Mesenchymal stem cell (in vitro differentiated cells and primary cell): ENCODE measurements around the gene TMPRSS4.

ENCODE experiments used
- DNase-seq: peaks from one replicate; pipeline ENCODE4 v3.0.0-alpha.2; 2013
- H2AFZ ChIP-seq: one replicate; pipeline ENCODE4 v1.6.1; 2013; ENCODE audit warnings: low read depth, mild to moderate bottlenecking, control low read depth, inconsistent platforms, low read length, moderate library complexity
- H2AK5ac ChIP-seq: 2 replicates; pipeline ENCODE4 v1.6.1; 2013; ENCODE audit warnings: low read length, moderate library complexity, mild to moderate bottlenecking, inconsistent platforms; ENCODE audit not compliant: severe bottlenecking
- H2BK120ac ChIP-seq: one replicate; pipeline ENCODE4 v1.6.1; 2013; ENCODE audit warnings: low read depth, mild to moderate bottlenecking, inconsistent platforms, low read length, moderate library complexity
- H2BK12ac ChIP-seq, 2 experiments: one replicate each; pipeline ENCODE4 v1.6.1; 2013; ENCODE audit warnings: inconsistent platforms in 2 of 2, low read length in 2 of 2, mild to moderate bottlenecking in 2 of 2, moderate library complexity in 2 of 2, control low read depth in 1 of 2
- H2BK15ac ChIP-seq: one replicate; pipeline ENCODE4 v1.6.1; 2013; ENCODE audit warnings: mild to moderate bottlenecking, low read depth, inconsistent platforms; ENCODE audit not compliant: poor library complexity, severe bottlenecking
- H2BK5ac ChIP-seq: 2 replicates; pipeline ENCODE4 v1.6.1; 2013; ENCODE audit warnings: low read depth, mild to moderate bottlenecking, low read length, control low read depth, inconsistent platforms; ENCODE audit not compliant: poor library complexity, severe bottlenecking
- H3K14ac ChIP-seq, 2 experiments: one replicate each; pipeline ENCODE4 v1.6.1; 2013; ENCODE audit warnings: inconsistent platforms in 2 of 2, low read length in 2 of 2, control low read depth in 1 of 2, mild to moderate bottlenecking in 1 of 2, moderate library complexity in 1 of 2
- H3K18ac ChIP-seq, 2 experiments: one replicate each; pipeline ENCODE4 v1.6.1; 2013; ENCODE audit warnings: inconsistent platforms in 2 of 2, low read length in 2 of 2, control low read depth in 1 of 2, low read depth in 1 of 2, mild to moderate bottlenecking in 1 of 2
- H3K23ac ChIP-seq, 2 experiments: one replicate each; pipeline ENCODE4 v1.6.1; 2013; ENCODE audit warnings: inconsistent platforms in 2 of 2, low read length in 2 of 2, mild to moderate bottlenecking in 2 of 2, moderate library complexity in 2 of 2, control low read depth in 1 of 2
- H3K27ac ChIP-seq: 2 replicates; pipeline ENCODE4 v1.5.1; 2013; ENCODE audit warnings: mild to moderate bottlenecking, moderate library complexity, low read length, control low read depth, inconsistent platforms; ENCODE audit not compliant: poor library complexity, severe bottlenecking
- H3K27me3 ChIP-seq, 2 experiments: 2 replicates each; pipeline versions ENCODE4 v1.6.1 to v1.7.0; 2013; ENCODE audit warnings: low read length in 2 of 2, mild to moderate bottlenecking in 2 of 2, moderate library complexity in 2 of 2, control low read depth in 1 of 2, inconsistent platforms in 1 of 2; ENCODE audit not compliant: control insufficient read depth in 1 of 2, insufficient read depth in 1 of 2
- H3K36me3 ChIP-seq, 2 experiments: 2 replicates each; pipeline versions ENCODE4 v1.6.1 to v1.7.0; 2013; ENCODE audit warnings: low read length in 2 of 2, control low read depth in 1 of 2, inconsistent platforms in 1 of 2, low read depth in 1 of 2, mild to moderate bottlenecking in 1 of 2; ENCODE audit not compliant: insufficient read depth in 2 of 2, control insufficient read depth in 1 of 2
- H3K4ac ChIP-seq, 2 experiments: one replicate each; pipeline ENCODE4 v1.6.1; 2013; ENCODE audit warnings: inconsistent platforms in 2 of 2, low read length in 2 of 2, mild to moderate bottlenecking in 2 of 2, moderate library complexity in 2 of 2, control low read depth in 1 of 2, low read depth in 1 of 2
- H3K4me1 ChIP-seq: 2 replicates; pipeline ENCODE4 v1.6.1; 2013; ENCODE audit warnings: low read depth, low read length, control low read depth; ENCODE audit not compliant: control insufficient read depth, insufficient read depth
- H3K4me2 ChIP-seq: 2 replicates; pipeline ENCODE4 v1.6.1; 2013; ENCODE audit warnings: low read length, mild to moderate bottlenecking, inconsistent platforms; ENCODE audit not compliant: poor library complexity, severe bottlenecking
- H3K4me3 ChIP-seq, 2 experiments: 2 replicates each; pipeline versions ENCODE4 v1.5.1 to v1.7.0; 2013; ENCODE audit warnings: low read length in 2 of 2, mild to moderate bottlenecking in 2 of 2, control low read depth in 1 of 2, low read depth in 1 of 2; ENCODE audit not compliant: insufficient read depth in 1 of 2
- H3K79me1 ChIP-seq: replicated peaks from 2 replicates; pipeline ENCODE4 v1.6.1; 2013; ENCODE audit warnings: mild to moderate bottlenecking, control low read depth, low read length, inconsistent platforms; ENCODE audit not compliant: poor library complexity, severe bottlenecking
- H3K9ac ChIP-seq: 2 replicates; pipeline ENCODE4 v1.7.0; 2013; ENCODE audit warnings: mild to moderate bottlenecking, low read length, moderate library complexity
- H3K9me3 ChIP-seq: 2 replicates; pipeline ENCODE4 v1.7.0; 2013; ENCODE audit warnings: mild to moderate bottlenecking, low read length; ENCODE audit not compliant: control insufficient read depth
- H4K8ac ChIP-seq: one replicate; pipeline ENCODE4 v1.6.1; 2013; ENCODE audit warnings: inconsistent platforms, mild to moderate bottlenecking, low read length, moderate library complexity
- H4K91ac ChIP-seq: one replicate; pipeline ENCODE4 v1.6.1; 2013; ENCODE audit warnings: mild to moderate bottlenecking, low read length, inconsistent platforms
- WGBS: methylation state at CpG from one replicate; pipeline ENCODE4 v1.1.7; 2013; ENCODE audit warnings: mixed read lengths; 5-methylcytosine and 5-hydroxymethylcytosine counted together

TMPRSS4 gene

DNA sequence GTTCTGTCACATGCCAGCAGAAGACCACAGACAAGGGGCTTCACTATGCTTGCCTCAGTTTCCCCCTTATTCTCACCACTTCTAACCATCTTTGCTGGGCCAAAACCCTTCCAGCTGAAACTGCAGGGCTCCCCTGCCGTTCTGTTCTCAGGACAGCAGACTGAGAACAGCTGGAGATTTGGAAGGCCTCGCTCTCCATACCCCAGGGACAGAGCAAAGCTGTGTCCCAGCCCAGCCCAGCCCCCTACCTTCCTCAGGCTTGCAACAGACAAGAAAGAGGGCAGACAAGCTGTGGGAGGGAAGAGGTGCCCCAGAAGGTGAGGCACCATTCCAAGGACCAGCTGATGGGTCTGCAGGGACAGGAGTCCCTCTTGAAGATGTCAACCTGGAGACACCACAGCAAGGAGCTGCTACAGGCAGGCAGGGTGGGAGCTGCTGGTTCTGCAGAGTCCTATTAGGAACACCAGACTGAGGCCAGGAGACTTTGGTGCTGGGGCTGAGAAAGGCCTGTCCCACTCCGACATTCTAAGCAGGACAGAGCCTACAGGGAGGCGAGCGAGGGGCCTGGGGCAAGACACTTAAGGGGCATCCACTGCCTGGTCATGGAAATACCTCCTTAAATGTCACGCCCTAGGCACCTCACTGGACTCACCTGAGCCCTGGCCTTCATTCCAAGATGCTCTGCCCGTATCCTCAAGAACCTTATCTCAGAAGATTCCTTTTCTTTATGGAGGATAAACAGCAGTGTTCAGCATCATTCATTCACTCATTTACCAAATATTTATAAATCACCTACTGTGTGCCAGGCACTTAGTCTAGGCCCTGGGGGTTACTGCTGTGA, 92.6 kb downstream of the TMPRSS4 start:
- Histone ChIP-seq H2BK120ac (no peak overlapping the region), H2BK12ac (no peak overlapping the region), H3K4me2 (no peak overlapping the region), H3K27ac (no peak overlapping the region), H3K36me3 (no peaks in the 10 kb centered on the region), H2BK5ac (no peak overlapping the region), H3K9ac (no peak overlapping the region), H3K9me3 (no peaks in the 10 kb centered on the region), H2AFZ (no peak overlapping the region), H4K8ac (no peak overlapping the region), H3K27me3 (peaks cover 82 to 83% of the 10 kb centered on the region in 2 experiments), H3K14ac (no peak overlapping the region), H3K79me1 (no peaks in the 10 kb centered on the region), H3K23ac (no peak overlapping the region), H2AK5ac (no peak overlapping the region), H3K4me3 (no peak overlapping the region), H3K4me1 (peaks cover 7% of the 10 kb centered on the region), H3K18ac (no peak overlapping the region), H4K91ac (no peak overlapping the region), H2BK15ac (no peak overlapping the region), H3K4ac (no peak overlapping the region)
- WGBS = 71% methylated on average over 6 of the region's 7 CpGs
- no peak for DNase-seq

DNA sequence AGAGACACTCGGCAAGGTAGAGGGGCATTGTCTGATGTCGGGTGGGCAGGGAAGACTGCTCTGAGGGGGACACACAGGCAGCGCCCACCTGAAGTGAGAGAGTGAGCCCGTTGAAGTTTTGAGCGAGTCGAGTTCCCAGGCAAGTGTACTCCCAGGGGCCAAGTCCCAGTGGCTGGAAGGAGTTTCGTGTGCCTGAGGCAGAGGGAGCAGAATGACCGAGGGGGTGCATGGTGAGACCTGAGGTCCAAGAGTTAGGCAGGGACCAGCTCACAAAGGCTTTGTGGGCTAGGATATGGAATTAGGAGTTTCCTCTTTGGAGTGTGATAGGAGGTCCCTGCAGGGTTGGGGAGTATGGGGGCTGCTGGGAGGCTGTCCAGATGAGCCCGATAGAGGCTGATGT, 93.4 kb downstream of the TMPRSS4 start:
- no peak overlapping the region for H3K27ac ChIP-seq
- no peak overlapping the region for H2BK120ac ChIP-seq
- no peak overlapping the region for H2BK15ac ChIP-seq
- peaks cover 8% of the 10 kb centered on the region for H3K4me1 ChIP-seq
- H3K36me3 ChIP-seq = no peaks in the 10 kb centered on the region
- H3K14ac ChIP-seq = no peak overlapping the region
- no peaks in the 10 kb centered on the region for H3K9me3 ChIP-seq
- H2AFZ ChIP-seq = no peak overlapping the region
- H3K4me3 ChIP-seq = no peak overlapping the region
- H4K8ac ChIP-seq = no peak overlapping the region
- H3K4me2 ChIP-seq = no peak overlapping the region
- H2AK5ac ChIP-seq = no peak overlapping the region
- no peak overlapping the region for H3K4ac ChIP-seq
- H3K79me1 ChIP-seq = no peaks in the 10 kb centered on the region
- H3K23ac ChIP-seq = no peak overlapping the region
- no peak overlapping the region for H2BK5ac ChIP-seq
- no peak overlapping the region for H3K9ac ChIP-seq
- H4K91ac ChIP-seq = no peak overlapping the region
- H3K27me3 ChIP-seq = peaks cover 85% of the 10 kb centered on the region in 2 experiments
- H2BK12ac ChIP-seq = no peak overlapping the region
- no peak for DNase-seq
- no peak overlapping the region for H3K18ac ChIP-seq
- 61% methylated on average over 9 of the region's 9 CpGs for WGBS

DNA sequence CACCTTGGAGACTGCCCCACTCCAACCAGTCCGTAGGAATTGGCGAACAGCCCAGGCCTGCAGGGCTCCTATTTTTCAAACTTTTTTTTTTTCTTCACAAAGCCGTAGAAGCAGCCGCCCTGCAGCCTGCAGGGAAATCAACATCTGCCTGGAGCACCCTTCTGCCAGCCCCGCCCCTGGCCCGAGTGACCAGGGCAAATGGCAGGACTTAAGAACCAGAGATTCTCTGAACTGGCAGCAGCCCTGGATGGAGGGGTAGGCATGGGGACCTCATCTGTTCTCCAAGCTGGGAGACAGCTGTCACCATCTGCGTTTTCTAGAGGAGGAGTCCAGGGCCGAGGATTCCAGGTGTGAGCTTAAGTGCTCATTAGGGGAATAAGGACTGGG, 94.0 kb downstream of the TMPRSS4 start:
- Histone ChIP-seq H2BK120ac (no peak overlapping the region), H3K4me1 (peaks cover 10% of the 10 kb centered on the region), H3K36me3 (no peaks in the 10 kb centered on the region), H3K23ac (no peak overlapping the region), H3K27me3 (peaks cover 87 to 88% of the 10 kb centered on the region in 2 experiments), H3K4me3 (no peak overlapping the region), H2BK15ac (no peak overlapping the region), H3K9ac (no peak overlapping the region), H3K4me2 (no peak overlapping the region), H3K79me1 (no peaks in the 10 kb centered on the region), H3K27ac (no peak overlapping the region), H2BK12ac (no peak overlapping the region), H3K4ac (no peak overlapping the region), H3K14ac (no peak overlapping the region), H4K91ac (no peak overlapping the region), H2AK5ac (no peak overlapping the region), H4K8ac (no peak overlapping the region), H3K9me3 (no peaks in the 10 kb centered on the region), H3K18ac (no peak overlapping the region), H2BK5ac (no peak overlapping the region), H2AFZ (no peak overlapping the region)
- 17% methylated on average over 8 of the region's 8 CpGs for WGBS
- DNase-seq = no peak
